NB4 (cell line): ENCODE data around the gene C8B.

Source experiments
- DNase-seq: peaks from one replicate; pipeline ENCODE4 v3.0.0; 2010; ENCODE audit warnings: low read depth
- H3K4me3 ChIP-seq: one replicate; pipeline ENCODE4 v1.5.1; 2011; ENCODE audit warnings: mild to moderate bottlenecking, low read depth, low read length, moderate library complexity
- MYC ChIP-seq: IDR thresholded peaks from 2 replicates; pipeline ENCODE4 v1.6.1; 2011; ENCODE audit warnings: low read depth, low read length
- POLR2A ChIP-seq: IDR thresholded peaks from 2 replicates; pipeline ENCODE4 v1.6.1; 2011; ENCODE audit warnings: mild to moderate bottlenecking; ENCODE audit not compliant: insufficient read length; ENCODE audit errors: extremely low read depth
- TF ChIP-seq, protein P1 (sequence below): IDR thresholded peaks from one replicate; pipeline ENCODE4 v1.5.1; 2012; ENCODE audit warnings: low read depth, low read length
- TF ChIP-seq, protein P2 (sequence below): IDR thresholded peaks from 2 replicates; pipeline ENCODE4 v1.6.1; 2011; ENCODE audit warnings: low read depth, low read length

C8B gene

DNA sequence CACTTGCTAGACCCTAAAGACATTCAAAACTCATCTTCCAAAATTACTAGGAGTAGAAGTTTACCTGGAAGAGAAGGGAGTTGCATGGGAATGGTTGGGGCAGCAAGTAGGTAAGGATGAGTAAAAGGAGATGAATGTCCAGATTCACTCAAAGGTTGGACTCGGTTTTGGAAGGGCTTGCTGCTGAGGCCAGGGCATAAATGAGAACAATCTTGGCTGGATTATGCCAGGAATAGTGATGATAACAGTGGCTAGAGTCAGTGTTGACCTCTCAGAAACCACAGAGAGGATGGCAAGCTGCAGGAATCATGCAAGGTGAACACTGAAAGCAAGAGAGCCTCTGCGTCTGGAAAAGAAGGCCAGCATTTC, 67.8 kb downstream of the C8B start:
- no peak overlapping the region for H3K4me3 ChIP-seq
- TF ChIP-seq, protein P1, sequence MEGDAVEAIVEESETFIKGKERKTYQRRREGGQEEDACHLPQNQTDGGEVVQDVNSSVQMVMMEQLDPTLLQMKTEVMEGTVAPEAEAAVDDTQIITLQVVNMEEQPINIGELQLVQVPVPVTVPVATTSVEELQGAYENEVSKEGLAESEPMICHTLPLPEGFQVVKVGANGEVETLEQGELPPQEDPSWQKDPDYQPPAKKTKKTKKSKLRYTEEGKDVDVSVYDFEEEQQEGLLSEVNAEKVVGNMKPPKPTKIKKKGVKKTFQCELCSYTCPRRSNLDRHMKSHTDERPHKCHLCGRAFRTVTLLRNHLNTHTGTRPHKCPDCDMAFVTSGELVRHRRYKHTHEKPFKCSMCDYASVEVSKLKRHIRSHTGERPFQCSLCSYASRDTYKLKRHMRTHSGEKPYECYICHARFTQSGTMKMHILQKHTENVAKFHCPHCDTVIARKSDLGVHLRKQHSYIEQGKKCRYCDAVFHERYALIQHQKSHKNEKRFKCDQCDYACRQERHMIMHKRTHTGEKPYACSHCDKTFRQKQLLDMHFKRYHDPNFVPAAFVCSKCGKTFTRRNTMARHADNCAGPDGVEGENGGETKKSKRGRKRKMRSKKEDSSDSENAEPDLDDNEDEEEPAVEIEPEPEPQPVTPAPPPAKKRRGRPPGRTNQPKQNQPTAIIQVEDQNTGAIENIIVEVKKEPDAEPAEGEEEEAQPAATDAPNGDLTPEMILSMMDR = no peak
- TF ChIP-seq, protein P2, sequence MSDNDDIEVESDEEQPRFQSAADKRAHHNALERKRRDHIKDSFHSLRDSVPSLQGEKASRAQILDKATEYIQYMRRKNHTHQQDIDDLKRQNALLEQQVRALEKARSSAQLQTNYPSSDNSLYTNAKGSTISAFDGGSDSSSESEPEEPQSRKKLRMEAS = no peak
- no peak for TF ChIP-seq MYC
- no peak for TF ChIP-seq POLR2A
- no peak for DNase-seq

DNA sequence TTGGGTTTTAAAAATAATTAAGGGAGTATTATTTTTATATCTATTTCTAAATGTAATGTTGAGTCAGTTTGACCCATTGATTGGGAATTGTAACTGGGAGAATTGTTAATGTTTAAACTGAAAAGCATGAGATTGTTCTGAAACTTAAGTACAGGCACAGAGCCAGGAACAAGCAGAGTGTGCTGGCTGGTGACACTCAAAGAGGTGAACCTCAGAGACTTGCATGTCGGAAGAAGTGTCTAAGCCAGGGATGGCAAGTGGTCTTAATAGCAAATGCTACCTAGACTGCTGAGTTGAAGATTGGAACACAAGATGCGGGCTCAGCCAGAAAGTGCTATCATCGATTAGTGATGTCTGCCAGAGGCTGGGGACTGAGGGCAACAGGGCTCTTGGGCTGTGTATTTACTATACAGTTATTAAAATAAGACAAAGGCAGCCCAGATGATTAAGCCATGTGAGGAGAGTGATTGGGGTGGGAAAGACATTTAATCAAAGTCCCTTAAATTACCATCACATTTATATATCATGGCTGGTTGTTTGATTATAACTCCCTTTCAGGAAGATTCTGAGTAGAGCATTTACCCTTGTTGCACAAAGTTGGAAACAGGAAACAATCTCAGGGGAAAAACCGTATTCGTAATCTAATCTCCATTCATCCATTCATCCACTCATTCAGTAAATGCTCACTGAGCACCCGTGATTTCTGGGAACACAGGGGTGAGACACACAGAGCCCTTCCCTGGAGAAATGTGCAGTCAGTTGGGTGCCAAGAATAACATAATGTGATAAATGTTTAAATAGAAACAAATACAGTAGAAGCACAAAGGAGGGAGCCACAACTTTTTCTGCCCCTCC, 68.4 kb downstream of the C8B start:
- no peak for DNase-seq
- H3K4me3 ChIP-seq = no peak overlapping the region
- TF ChIP-seq, protein P2 = no peak
- TF ChIP-seq, protein P1 = no peak

DNA sequence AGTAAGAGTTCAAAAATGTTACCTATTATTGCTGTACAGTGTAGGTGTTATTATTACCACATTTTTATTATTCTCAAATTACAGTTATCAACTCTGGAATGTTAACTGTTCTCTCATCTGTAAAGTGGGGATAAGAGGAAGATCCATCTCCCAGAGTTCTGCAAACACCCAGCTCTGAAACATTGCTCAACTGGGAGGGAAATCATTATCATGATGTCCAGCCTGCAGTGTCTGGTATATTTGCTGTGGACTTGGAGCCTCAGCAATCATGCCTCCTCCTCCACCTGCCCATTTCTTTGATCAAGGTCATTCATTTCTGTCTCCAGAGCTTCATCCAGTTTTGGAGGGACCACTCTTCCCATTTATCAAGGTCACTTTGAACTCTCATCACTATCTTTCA, 71.8 kb downstream of the C8B start:
- no peak for DNase-seq
- no peak for TF ChIP-seq POLR2A
- TF ChIP-seq, protein P2 = no peak
- TF ChIP-seq MYC = no peak
- TF ChIP-seq, protein P1 = no peak
- H3K4me3 ChIP-seq = no peak overlapping the region

DNA sequence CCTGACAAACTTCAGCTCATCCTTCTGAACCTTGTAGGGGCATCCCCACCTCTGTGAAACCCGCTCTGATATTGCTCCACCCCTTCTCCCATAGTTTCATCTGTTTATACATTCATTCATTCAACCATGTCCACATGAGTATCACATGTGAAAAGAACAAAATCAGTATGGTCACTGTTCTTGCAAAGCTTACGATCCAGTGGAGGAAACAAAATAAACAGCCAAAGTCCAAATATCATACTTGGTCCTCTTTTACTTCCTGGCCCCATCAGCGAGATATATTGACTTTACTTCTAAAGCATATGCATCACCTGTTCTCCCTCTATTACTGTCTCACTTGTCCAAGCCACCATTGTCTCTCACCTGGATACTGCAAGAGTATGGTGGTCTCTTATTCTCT, 75.6 kb downstream of the C8B start:
- H3K4me3 ChIP-seq = no peak overlapping the region
- DNase-seq = no peak
- TF ChIP-seq, protein P1 = no peak
- TF ChIP-seq POLR2A = no peak
- TF ChIP-seq, protein P2 = no peak
- no peak for TF ChIP-seq MYC

- no peak overlapping the region for H3K4me3 ChIP-seq
- no peak for TF ChIP-seq POLR2A
- DNase-seq = no peak
Measured at GRCh38 chr1:56881417-56881816, 84.4 kb downstream of the C8B start.

- no peak for TF ChIP-seq POLR2A
- TF ChIP-seq, protein P2 = no peak
- TF ChIP-seq, protein P1 = no peak
- no peak for TF ChIP-seq MYC
- no peak for DNase-seq
- H3K4me3 ChIP-seq = no peak overlapping the region
Measured at GRCh38 chr1:56880774-56881173, 85.0 kb downstream of the C8B start.
